COLO668 (cell line): ENCODE results near the gene RICTOR.

Experiments used
- DNase-seq: peaks from one replicate; lab custom pipeline; 2025; ENCODE audit not compliant: unreplicated experiment; lab: John Stamatoyannopoulos, UW

RICTOR gene

DNA sequence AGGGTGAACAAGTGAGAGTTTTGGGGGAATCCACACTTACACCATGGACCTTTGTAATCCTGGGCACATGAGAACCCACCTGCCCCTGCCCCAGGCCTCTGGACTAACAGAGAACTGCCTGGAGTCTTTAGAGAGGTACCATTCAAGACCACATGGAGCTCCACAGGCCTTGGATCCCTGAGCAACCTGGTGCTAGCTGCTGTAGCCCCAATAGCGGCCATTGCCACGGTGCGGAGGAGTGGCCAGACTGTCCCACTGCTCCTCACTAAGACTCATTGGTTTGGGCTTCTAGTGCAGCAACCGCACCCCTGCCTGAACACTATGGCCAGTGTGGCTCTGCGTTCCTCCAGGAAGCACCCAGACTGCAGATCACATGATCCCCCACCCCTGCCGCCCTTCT lies 182.6 kb downstream of the RICTOR start:
- no peak for DNase-seq

DNA sequence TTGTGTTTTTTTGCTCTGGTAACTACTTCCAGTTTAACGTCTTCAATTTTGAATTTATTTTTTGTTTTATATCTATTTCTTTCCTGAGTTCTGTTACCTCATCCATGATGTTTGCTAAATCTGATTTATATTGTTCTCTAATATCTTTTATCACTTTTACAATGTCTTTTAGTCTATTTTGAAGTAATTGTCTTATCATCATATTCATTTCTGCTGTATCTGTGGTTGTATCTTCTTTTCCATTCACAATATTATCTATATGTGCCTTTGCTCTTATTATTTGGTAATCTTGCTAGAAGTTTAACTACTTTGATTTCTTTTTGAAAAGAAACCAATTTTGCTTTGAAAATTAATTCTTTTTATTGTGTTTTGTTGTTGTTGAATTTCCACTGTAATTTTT lies 184.8 kb downstream of the RICTOR start:
- DNase-seq = no peak

DNA sequence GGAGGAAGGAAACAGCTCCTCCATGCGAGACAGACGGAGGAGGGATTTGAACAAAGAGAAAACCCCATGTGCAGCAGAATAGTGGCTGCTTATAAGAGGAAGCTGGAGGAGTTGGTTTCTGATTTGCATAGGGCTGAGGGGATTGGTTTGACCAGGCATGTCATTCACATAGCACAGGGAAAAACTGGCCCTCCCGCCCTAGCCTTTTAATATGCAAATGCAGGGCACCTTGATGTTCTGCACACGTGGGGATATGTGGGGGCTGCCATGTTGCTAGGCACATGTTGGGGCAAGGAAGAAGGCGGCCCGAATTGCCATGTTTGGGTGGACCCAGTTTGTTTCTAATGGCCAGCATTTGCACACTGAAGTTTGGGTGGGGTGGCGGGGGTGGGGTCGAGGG lies 186.2 kb downstream of the RICTOR start:
- no peak for DNase-seq
